Superior temporal gyrus (tissue), 1 donor: ENCODE results near the gene KIAA0232.
"Not testable (repeated sequence)": the region's sequence is repeated elsewhere in the genome, so short reads cannot be mapped to it uniquely, and the experiment has no call there.

Experiments used
- DNase-seq: peaks from one replicate; pipeline ENCODE4 v3.0.0-alpha.2; 2016; ENCODE audit errors: extremely low spot score

KIAA0232 gene

DNA sequence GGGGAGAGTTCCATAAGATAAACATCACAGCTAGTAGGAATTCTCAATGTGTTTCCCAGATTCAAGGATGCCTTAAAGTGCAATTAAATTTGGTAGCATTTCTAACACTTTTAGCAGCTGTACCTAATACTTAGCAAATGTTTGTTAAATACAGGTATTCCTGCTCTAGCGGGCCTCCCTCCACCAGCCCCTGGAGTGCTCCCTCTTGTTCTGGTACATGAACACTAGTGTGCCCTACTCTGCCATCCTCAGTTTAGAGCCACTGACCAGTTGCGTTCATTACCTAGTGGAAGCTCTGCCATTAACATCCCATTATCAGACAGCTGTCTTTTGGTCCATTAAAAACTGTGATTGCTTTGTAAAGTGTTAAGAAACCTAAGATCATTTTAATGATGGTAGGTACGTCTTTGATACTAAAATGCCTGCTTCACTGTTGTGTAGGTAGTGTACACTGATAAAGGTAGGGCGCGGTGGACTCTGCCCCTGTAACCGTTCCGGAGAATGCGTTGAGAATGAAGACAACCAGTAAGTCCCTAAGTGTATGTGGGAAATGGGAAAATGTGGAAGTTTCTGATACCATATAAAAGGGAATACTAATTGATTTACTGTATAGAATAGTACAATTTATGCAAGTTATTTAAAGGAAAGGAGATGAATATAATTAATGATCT is 21.7 kb downstream of the KIAA0232 start:
- DNase-seq = no peak

DNA sequence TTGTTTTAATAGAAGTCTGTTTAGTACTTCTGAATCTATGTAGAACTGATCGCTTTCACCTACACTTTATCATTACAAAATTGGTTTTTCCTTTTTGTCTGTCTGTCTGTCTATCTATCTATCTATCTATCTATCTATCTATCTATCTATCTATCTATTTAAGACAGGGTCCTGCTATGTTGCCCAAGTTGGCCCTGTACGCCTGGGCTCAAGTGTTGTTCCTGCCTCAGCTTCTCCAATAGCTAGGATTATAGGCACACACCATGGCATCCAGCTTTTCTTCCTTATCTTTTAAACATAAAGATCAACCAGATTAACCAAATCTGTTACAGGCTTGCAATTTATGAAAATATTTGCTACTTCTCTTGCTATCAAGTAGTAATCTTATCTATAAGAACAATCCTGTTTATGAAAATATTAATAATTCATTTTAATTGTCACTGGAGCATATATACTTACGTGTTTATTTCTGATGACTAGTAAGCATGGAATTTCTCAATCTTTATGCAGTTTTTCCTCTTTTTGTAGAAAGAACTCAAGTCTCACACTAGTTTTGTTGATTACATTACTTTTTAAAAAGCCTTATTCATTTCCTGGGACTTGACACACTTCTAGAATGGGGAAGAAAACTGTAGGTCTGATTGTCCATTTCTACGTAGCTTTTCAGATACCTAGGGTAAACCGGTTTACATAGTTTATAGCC is 24.5 kb downstream of the KIAA0232 start:
- no peak for DNase-seq

- no peak for DNase-seq
These were observed 25.7 kb downstream of the KIAA0232 start for GRCh38 chr4:6808259-6808658.

- DNase-seq = no peak
These were observed 28.6 kb downstream of the KIAA0232 start for GRCh38 chr4:6811165-6811564.

DNA sequence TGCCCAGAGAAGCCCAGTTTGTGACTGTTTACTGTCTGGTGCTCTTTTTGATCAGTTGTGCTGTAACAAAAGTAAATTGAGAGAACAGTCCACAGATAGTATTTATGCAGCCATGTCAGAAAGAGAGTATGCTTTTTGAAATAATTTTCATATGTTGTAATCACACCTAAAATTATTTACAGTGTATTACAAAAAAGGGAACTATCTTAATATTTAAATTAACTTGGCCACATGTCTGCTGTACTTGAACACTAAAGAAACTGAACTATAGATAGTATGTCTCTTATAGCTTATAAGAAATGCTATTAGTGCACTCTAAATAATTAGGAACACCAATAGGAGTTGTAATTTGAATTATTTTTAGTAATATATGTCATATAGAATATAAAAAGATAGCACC is 30.2 kb downstream of the KIAA0232 start:
- no peak for DNase-seq

GRCh38 chr4:6813725-6814124 is 31.2 kb downstream of the KIAA0232 start:
- no peak for DNase-seq

- no peak for DNase-seq
These were observed 32.7 kb downstream of the KIAA0232 start for GRCh38 chr4:6815029-6815836.

DNA sequence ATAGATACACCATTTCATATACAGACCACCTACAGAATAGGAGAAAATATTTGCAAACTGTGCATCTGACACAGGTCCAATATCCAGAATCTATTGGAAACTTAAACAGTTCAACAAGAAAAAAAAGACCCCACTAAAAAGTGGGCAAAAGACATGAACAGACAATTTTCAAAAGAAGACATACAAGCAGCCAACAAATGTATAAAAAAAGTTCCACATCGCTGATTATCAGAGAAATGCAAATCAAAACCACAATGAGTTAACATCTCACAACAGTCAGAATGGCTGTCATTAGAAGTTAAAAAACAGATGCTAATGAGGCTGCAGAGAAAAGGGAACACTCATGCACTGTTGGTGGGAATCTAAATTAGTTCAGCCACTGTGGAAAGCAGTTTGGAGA is 36.8 kb downstream of the KIAA0232 start:
- DNase-seq = no peak

DNA sequence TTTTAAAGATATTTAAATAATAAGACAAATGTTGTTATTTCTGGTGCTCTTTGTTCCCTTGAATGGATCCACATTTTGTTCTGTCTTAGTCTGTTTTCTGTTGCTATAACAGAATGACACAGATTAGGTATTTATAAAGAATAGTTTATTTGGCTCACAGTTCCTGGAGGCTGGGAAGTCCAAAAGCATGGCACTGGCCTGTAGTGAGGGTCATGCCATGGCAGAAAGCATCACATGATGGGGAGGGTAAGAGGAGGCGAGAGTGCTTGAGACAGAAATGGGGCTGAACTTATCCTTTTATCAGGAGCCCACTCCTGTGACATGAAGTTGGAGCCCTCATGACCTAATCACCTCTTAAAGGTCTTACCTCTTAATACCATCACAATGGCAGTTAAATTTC is 38.2 kb downstream of the KIAA0232 start:
- no peak for DNase-seq

GRCh38 chr4:6824071-6824470 is 41.5 kb downstream of the KIAA0232 start:
- DNase-seq = no peak

GRCh38 chr4:6824772-6825402 is 42.4 kb downstream of the KIAA0232 start:
- DNase-seq = no peak

DNA sequence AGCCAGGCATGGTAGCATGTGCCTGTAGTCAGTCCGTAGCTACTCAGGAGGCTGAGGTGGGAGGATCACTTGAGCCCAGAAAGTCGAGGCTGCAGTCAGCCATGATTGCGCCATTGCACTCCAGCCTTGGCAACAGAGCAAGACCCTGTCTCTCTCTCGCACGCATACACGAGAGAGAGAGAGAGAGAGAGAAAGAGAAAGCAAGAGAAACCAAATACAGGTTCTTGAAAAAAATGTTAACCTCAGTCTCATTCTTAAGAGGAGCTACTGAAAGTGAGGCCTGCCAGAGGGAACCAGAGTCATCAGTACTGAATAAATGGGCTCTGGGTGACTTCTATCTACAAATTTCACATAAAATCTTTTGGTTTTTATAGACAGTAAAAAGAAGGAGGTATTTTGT is 42.9 kb downstream of the KIAA0232 start:
- no peak for DNase-seq

GRCh38 chr4:6826781-6827508 is 44.4 kb downstream of the KIAA0232 start:
- no peak for DNase-seq

DNA sequence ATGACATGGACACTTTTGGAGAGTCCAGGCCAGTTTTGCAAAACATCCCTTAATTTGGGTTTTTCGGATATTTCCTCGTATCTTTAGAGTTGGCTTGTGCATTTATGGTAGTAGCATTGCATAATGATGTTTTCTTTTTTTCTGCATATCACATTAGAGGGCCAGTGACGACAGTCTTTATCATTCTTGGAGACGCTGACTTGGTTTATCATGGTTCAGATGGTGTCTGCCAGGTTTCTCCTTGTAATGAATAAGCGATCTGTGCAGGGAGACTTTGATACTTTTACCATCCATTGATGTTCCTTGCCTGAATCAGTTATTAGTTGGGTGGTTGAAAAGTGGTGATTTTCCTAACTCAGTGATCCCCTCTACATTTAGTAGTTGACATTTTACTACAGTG is 46.6 kb downstream of the KIAA0232 start:
- DNase-seq = no peak

DNA sequence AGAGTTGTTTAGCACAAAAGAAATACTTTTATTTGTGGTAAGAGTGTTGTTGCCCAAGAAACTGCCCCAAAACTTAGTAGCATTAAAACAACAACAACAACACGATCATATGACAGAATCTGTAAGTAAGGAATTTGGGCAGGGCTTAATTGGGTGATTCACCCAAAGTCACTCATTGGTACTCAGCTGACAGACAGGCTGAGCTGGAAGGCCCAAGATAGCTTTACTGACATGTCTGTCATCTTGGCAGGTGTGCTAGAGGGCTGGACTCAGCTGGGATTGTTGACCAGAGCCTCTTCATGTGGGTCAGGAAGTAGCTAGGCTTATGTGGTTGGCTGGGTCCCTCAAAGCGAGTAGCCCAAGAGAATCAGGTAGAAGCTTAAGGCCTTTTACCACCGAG is 52.3 kb downstream of the KIAA0232 start:
- no peak for DNase-seq

GRCh38 chr4:6835616-6836015 is 53.1 kb downstream of the KIAA0232 start:
- not testable (repeated sequence) for DNase-seq

DNA sequence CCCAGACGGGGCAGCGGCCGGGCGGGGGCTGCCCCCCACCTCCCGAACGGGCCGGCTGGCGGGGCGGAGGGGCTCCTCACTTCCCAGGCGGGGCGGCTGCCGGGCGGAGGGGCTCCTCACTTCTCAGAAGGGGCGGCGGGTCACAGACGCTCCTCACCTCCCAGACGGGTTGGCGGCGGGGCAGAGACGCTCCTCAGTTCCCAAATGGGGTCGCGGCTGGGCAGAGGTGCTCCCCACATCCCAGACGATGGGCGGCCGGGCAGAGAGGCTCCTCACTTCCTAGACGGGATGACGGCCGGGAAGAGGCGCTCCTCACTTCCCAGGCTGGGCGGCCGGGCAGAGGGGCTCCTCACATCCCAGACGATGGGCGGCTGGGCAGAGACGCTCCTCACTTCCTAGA is 54.6 kb downstream of the KIAA0232 start:
- not testable (repeated sequence) for DNase-seq

DNA sequence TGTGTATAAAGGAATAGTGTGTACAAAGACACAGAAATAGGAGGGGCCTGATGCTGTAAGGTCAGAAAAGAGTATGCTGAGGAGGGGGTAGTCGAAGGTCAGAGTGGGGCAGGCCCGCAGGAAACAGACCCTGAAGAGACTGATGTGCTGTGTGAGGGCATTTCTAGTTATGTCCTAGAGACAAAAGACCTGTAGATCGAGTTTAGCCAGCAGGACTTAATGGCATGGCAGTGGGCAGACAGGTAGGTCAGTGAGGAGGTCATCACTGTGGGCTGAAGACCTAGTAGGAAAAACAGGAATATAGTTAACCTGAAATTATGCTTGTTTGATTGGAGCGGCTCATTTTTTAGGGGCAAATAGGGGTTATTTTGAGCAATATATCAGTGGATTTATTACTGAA is 57.1 kb downstream of the KIAA0232 start:
- no peak for DNase-seq

- no peak for DNase-seq
These were observed 57.8 kb downstream of the KIAA0232 start for GRCh38 chr4:6840062-6840976.

GRCh38 chr4:6845027-6845426 is 62.5 kb downstream of the KIAA0232 start:
- no peak for DNase-seq

- DNase-seq = no peak
These were observed 63.0 kb downstream of the KIAA0232 start for GRCh38 chr4:6845574-6845973.
